GOT3 (cell line): ENCODE results near the gene RANBP17.
"Not testable (repeated sequence)": the region's sequence is repeated elsewhere in the genome, so short reads cannot be mapped to it uniquely, and the experiment has no call there.

Source experiments
- DNase-seq: peaks from one replicate; lab custom pipeline; 2025; ENCODE audit warnings: mixed read lengths; lab: John Stamatoyannopoulos, UW

The RANBP17 gene

GRCh38 chr5:170867825-170868224, 6.0 kb downstream of the RANBP17 start:
- no peak for DNase-seq

GRCh38 chr5:170870390-170870789, 8.6 kb downstream of the RANBP17 start:
- DNase-seq, result not testable (repeated sequence)

- no peak for DNase-seq
These were observed 12.2 kb downstream of the RANBP17 start for GRCh38 chr5:170874017-170874416.

- DNase-seq, result no peak
These were observed 14.0 kb downstream of the RANBP17 start for GRCh38 chr5:170875811-170876210.

GRCh38 chr5:170880084-170880483, 18.3 kb downstream of the RANBP17 start:
- no peak for DNase-seq

- no peak for DNase-seq
These were observed 20.5 kb downstream of the RANBP17 start for GRCh38 chr5:170882345-170882744.

GRCh38 chr5:170885256-170885655, 23.4 kb downstream of the RANBP17 start:
- no peak for DNase-seq

GRCh38 chr5:170885809-170886208, 24.0 kb downstream of the RANBP17 start:
- DNase-seq, result no peak

- no peak for DNase-seq
These were observed 24.5 kb downstream of the RANBP17 start for GRCh38 chr5:170886210-170886894.

GRCh38 chr5:170892196-170892595, 30.4 kb downstream of the RANBP17 start:
- no peak for DNase-seq

GRCh38 chr5:170894665-170895064, 32.8 kb downstream of the RANBP17 start:
- no peak for DNase-seq

GRCh38 chr5:170896779-170897178, 35.0 kb downstream of the RANBP17 start:
- DNase-seq, result no peak

- no peak for DNase-seq
These were observed 41.3 kb downstream of the RANBP17 start for GRCh38 chr5:170903075-170903474.

- no peak for DNase-seq
These were observed 45.9 kb downstream of the RANBP17 start for GRCh38 chr5:170907758-170908157.

GRCh38 chr5:170913573-170913972, 51.8 kb downstream of the RANBP17 start:
- DNase-seq, result no peak

- DNase-seq, result no peak
These were observed 55.3 kb downstream of the RANBP17 start for GRCh38 chr5:170917113-170917512.

- DNase-seq, result no peak
These were observed 58.4 kb downstream of the RANBP17 start for GRCh38 chr5:170920196-170920595.

- not testable (repeated sequence) for DNase-seq
These were observed 60.5 kb downstream of the RANBP17 start for GRCh38 chr5:170922331-170922730.

- DNase-seq, result no peak
These were observed 62.2 kb downstream of the RANBP17 start for GRCh38 chr5:170923910-170924620.

GRCh38 chr5:170935534-170936218, 73.9 kb downstream of the RANBP17 start:
- DNase-seq, result not testable (repeated sequence)

GRCh38 chr5:170937072-170937471, 75.3 kb downstream of the RANBP17 start:
- no peak for DNase-seq

GRCh38 chr5:170937914-170938313, 76.1 kb downstream of the RANBP17 start:
- no peak for DNase-seq

GRCh38 chr5:170939178-170939577, 77.4 kb downstream of the RANBP17 start:
- DNase-seq, result no peak
